ENCODE measurements around the gene GCLC.

GRCh38 chr6:53506872-53507271 is 38.0 kb downstream of the GCLC start:
- no peak for TF ChIP-seq CTCF (IDR thresholded peaks at IDR 0.05)
- no peak for TF ChIP-seq POLR2A (IDR thresholded peaks at IDR 0.05)

All from adrenal gland (tissue), 5 donors.